Right forelimb (tissue), 1 donor: ENCODE results near the gene RAB22A.
"Not testable (repeated sequence)": the region's sequence is repeated elsewhere in the genome, so short reads cannot be mapped to it uniquely, and the experiment has no call there.

Source experiments
- DNase-seq: peaks from one replicate; pipeline ENCODE4 v3.0.0-alpha.2; 2018

The RAB22A gene

GRCh38 chr20:58389324-58389967, 79.9 kb downstream of the RAB22A start:
- DNase-seq: no peak

DNA sequence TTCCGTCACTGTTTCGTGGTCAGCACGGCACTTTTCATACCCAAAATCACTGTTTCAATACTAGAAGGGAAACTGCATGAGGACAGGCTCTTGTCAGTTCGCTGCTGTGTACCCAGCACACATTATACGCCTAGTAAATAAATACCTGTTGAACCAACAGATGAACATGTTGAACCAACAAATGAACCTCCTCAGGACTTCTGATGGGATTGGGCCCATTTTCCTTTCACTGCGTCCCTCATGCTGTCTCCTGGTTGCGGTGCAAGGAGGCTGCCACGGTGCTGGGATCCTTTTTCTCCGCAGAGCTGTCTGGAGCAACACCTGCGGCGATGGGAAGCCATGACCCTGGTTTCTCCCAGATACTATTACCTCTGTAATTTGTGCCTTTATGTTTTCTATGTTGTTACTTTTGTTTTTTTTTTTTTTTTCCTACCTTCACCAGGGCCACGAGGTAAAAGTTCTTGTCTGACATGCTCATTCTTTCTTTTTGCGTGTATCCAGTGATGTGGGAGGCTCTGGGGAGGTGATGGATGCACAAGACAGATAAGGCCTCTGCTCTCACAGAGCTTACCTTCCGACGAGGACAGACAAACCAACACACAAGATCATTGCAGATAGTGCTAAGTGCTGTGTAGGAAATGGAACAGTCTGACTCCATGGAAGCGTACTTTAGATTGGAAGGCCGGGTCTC, 80.6 kb downstream of the RAB22A start:
- no peak for DNase-seq

GRCh38 chr20:58390659-58391035, 81.1 kb downstream of the RAB22A start:
- DNase-seq: no peak

GRCh38 chr20:58392286-58392685, 82.8 kb downstream of the RAB22A start:
- no peak for DNase-seq

GRCh38 chr20:58393299-58393698, 83.8 kb downstream of the RAB22A start:
- DNase-seq: no peak

GRCh38 chr20:58394801-58395200, 85.3 kb downstream of the RAB22A start:
- DNase-seq: no peak

DNA sequence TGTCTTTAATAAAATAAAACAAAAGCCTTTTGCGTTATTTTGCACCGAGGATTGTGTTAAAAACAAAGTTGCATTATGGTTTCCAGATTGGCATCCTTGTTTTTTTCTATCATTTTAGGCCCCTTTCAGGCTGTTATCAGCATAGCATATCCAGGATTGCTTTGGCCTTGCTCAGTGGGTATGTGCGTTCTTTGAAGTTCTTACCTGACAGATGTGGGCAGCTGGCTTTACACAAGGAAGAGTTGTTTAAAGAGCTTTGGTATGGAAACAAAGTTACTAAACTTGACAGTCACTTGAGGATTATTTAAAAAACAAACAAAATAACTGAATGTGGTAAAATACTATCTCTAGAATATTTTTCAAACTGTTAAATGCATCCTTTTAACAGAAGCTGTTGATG, 86.1 kb downstream of the RAB22A start:
- no peak for DNase-seq

- DNase-seq: no peak
Measured at GRCh38 chr20:58397429-58397828, 87.9 kb downstream of the RAB22A start.

DNA sequence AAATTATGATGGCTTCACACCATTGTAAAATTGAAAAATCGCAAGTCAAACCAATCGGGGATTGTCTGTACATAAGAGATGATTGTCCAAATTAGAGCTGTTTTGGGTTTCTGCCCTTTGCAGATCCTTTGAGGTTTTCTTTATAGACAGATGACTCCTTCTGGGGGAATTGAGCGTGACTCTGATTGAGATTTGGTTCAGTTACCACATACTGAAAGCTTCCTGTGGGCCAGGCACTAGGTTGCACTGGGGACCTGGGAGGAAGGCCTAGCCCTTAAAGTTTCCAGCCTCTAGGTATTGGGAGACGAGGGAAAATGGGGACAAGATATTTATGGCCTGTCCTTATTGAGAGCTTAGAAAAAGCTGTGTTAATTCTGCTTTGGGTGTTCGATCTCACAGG, 88.7 kb downstream of the RAB22A start:
- DNase-seq: no peak

DNA sequence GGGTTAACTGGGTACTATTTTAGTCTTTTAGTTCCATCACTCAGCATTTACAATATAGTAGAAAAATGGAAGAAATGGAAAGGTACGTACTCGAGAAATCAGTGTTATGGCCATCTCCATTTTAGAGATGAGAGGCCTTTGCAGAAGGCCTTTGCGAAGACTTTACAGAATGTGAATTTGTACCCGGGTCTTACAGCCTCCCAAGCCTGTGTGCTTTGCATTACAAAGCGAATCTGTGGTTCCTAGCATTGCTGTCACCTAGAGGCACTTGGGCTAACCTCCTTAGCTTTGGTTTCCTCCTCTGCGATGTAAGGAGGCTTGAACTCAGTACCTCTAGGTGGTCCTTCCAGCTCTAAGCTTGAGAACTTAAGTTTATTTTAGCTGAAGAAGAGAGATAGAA, 90.4 kb downstream of the RAB22A start:
- no peak for DNase-seq

DNA sequence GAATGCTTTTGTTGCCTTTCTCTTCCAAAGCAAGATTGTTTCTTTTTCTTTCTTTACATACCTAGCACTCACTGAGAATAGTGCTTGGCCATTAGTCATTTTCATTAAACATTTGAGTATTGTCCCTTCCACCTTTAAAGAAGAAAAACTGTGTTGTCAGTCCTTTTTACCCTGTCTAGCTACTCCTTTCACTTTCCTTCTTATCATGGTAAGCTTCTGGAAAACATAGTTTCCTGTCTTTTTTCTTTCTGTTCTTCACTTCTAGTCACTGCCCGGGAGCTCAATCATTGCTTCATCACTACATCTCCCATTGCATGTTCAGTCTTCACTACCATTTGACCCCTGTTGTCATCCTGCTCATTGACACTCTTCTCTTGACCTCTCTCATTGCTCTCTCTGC, 91.6 kb downstream of the RAB22A start:
- DNase-seq: no peak

- no peak for DNase-seq
Measured at GRCh38 chr20:58402305-58402704, 92.8 kb downstream of the RAB22A start.

DNA sequence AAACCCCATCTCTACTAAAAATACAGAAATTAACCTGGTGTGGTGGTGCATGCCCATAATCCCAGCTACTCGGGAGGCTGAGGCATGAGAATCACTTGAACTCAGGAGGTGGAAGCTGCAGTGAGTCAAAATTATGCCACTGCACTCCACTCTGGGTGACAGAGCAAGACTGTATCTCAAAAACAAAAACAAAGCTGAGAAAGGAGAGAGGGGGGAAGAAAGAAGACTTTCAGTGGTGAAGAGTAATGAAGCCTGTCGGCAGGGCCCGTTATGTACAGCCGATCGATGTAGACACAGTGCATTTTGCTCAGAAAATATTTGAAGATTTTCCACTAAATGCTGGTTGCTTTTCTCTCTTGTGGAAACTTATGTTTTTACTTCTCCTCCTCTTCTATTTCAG, 93.3 kb downstream of the RAB22A start:
- DNase-seq: no peak

GRCh38 chr20:58403272-58403671, 93.8 kb downstream of the RAB22A start:
- no peak for DNase-seq

DNA sequence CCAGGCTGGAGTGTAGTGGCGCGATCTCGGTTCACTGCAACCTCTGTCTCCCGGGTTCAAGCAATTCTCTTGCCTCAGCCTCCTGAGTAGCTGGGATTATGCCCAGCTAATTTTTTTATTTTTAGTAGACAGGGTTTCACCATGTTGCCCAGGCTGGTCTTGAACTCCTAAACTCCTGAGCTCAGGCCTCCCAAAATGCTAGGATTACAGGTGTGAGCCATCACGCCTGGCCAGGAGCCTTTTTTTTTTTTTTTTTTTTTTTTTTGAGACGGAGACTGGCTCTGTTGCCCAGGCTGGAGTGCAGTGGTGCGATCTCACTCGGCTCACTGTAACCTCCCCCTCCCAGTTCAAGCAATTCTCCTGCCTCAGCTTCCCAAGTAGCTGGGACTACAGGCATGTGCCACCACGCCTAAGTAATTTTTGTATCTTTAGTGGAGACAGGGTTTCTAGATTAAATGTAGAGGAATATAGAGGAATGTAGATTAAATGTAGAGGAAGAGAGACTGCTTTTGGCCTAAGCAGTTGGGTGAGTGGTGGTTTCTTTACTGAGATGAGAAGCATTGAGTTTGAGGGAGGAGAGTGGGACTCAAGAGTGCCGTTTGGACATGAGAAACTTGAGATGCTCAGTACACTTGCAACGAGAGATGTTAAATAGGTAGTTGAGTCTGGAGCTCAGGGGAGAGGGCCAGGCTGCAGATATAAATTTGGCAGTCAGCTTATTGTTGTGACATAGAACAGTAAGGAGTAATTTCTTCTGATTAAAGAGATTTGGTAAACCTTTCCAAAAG, 96.2 kb downstream of the RAB22A start:
- no peak for DNase-seq

GRCh38 chr20:58406422-58407001, 97.0 kb downstream of the RAB22A start:
- no peak for DNase-seq

DNA sequence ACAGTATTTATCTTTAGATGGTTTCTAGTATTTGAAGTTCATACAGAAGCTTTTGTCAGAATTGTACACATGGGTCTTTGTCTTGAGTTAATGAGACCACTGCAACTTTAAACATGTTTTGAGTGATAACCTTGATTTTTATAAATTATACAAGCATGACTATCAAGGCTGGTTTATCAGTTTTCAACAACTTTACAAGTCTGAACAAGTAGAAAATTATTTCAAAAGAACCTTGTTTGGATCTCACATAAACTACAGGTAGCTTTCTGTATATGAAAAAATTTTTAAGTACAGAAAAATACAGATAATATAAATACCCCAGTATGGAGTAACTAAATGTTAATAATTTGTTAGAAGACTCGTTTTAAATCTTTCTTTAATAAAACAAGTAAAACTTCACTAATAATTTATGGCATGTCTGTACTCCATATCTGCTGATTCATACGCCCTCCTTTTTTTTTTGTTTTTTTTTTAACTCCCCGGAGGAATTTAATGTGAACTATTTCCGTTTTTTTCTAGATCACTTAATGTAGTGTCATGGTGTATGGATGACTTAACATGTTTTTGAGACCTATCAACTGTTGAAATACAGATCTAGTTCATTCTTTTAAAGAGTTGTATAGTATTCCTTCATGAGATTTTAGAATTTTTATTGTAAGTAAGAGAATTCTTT, 97.8 kb downstream of the RAB22A start:
- DNase-seq: no peak

GRCh38 chr20:58407966-58408557, 98.5 kb downstream of the RAB22A start:
- DNase-seq: no peak

- DNase-seq: no peak
Measured at GRCh38 chr20:58408603-58409246, 99.2 kb downstream of the RAB22A start.

GRCh38 chr20:58414216-58414615, 104.7 kb downstream of the RAB22A start:
- not testable (repeated sequence) for DNase-seq

DNA sequence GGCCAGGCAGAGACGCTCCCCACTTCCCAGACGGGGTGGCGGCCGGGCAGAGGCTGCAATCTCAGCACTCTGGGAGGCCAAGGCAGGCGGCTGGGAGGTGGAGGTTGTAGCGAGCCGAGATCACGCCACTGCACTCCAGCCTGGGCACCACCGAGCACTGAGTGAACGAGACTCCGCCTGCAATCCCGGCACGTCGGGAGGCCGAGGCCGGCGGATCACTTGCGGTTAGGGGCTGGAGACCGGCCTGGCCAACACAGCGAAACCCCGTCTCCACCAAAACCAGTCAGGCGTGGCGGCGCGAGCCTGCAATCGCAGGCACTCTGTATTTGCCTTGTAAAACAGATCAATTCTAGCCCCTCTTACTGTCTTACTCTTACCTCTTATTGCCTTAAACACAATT, 105.3 kb downstream of the RAB22A start:
- DNase-seq: not testable (repeated sequence)

GRCh38 chr20:58416057-58416456, 106.5 kb downstream of the RAB22A start:
- DNase-seq: no peak
